ACHN (cell line): Measurements from ENCODE around the gene DACT3.
A peak's percentile ranks its signal among the peaks of the same experiment; 100 is the strongest.

Source experiments
- DNase-seq: peaks from one replicate; pipeline ENCODE4 v3.0.0-alpha.2; 2015
- in situ Hi-C: cut with HindIII; loops from 2 replicates; pipeline ENCODE4 v1.10.0; 2017; ENCODE audit warnings: low sequenced_read_pairs, low pct_ligation_motif_present, low pct_unique_long_range_greater_than_20kb

Gene DACT3

GRCh38 chr19:46605356-46605821 is 55.6 kb downstream of the DACT3 start:
- no peak for DNase-seq
- in situ Hi-C loops, result no loop called here

GRCh38 chr19:46604781-46605355 is 56.1 kb downstream of the DACT3 start:
- in situ Hi-C loops, result no loop called here
- no peak for DNase-seq

DNA sequence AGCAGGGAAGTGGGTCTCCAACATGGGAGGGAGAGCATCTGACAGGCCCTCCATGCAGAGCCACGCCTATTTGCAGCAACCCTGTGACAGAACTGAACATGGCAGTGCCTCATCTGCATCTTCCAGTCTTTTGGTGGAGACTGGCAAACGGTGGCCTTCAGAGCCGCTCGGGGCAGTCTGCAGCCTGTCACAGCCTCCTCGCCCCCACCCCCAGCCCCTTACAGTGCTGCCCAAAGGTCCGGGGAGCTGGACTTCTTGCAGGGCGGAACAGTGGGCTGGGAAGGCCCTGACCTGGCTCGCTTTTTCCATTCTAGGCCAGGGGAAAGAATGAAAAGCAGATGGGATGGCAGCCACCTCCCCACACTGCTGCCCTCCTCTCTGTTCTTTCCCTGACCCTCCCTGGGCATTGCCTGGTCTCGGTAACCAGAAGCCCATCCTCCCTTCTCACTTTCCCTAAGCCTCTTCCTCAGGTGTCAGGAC is 57.2 kb downstream of the DACT3 start:
- in situ Hi-C loops, result no loop called here
- no peak for DNase-seq

DNA sequence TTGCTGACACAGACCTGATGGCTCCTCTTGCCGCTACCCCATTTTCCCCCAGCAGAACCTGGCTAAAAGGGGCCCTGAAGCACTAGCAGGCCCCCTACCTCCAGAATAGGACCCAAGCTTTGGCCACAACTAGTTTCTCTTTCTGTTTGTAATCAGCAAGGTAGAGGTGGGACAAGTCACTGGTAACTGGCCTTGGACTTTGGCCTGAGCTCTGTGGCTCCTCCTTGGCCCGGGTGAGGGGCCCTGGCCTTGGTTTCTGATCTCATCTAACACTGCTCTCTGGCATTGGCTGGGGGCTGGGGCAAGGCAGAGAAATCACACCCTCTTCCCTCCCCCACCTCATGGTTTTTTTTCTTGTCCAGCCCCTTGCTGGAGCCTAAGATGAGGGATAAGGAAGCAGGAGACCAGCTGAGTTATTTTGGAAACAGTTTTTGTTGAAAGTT is 57.8 kb downstream of the DACT3 start:
- no peak for DNase-seq
- in situ Hi-C loops, result no loop called here

DNA sequence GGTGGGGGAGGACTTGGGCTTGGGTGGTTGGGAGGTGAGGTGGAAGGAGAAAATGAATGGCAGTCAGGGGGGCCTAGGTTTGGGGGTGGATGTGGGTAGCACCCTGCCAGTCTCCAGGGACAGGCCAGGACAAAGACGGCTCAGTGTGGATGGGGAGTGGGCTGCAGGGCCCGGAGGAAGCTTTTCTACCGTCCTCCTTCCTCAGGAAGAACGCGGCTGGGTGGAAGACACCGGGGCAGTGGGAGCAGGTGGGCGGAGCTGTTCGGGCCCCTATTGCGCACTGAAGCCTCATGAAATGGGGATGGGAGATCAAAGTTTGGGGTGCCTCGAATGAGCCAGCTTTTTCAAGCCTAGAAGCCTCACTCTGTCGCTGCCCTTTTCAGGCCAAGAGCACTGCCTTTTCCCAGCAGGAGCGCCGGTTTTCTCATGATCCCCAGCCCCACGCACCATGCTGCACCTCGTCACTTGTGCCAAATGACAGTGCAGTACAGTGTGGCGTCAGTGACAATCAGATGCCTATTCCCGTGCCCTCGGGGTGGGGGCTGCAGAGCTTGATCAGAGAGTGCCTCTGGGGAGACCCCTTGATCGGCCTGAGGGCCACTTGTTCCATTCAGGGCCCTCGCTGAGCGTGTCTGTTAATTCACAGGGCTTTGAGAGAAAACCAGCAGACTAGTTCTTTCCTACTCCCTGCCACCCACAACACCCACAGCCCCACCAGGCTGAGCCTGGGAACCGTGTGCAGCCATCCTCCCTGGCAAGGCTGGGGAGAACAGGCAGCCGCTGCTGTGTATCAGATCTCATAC is 58.4 kb downstream of the DACT3 start:
- in situ Hi-C loops, result no loop called here
- no peak for DNase-seq

DNA sequence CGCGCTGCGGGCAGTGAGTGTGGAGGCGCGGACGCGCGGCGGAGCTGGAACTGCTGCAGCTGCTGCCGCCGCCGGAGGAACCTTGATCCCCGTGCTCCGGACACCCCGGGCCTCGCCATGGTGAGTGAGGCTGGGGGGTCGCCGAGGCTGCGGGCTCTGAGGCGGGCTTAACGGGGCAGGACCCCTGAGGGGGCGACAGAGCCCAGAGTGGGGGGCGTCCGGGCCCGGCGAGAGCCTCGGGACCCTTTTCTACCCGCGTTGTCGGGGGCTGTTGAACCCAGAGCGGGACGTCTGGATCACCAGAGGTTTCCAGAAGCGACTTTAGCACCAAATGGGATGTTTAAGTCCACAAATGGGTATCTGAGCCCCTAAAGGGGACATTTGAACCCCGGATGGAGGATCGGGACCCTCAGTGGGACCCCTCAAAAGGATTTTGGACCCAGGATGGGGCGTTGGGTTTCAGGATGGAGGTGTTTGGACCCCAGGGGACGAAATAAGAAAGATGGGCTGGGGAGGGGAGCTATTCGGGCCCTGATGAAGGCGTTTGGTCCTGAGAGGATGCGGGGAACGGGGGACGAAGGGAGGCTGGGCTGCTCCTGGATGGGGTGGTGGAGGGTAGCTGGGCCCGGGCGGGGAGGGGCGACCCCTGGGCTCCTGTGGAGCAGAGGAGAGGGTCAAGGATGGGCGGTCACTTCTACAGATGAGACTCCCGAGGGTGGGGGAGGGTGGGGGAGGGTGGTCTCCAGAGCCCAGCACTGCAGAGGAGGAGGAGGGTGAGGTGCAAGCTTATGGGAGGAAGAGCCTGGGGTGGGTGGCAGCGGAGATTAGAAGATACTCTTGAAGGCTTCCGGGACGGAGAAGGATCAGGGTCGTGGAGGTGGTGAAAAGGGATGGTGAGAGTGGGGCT is 59.4 kb downstream of the DACT3 start, which contains the start of gene CALM3:
TSS of gene CALM3 (plus strand) at position 13 of the 907 bp plus-strand sequence. CDS start at position 118, 105 bp downstream.
- no peak for DNase-seq
- in situ Hi-C loops, result no loop called here

GRCh38 chr19:46600384-46601317 is 60.3 kb downstream of the DACT3 start:
- in situ Hi-C loops, result no loop called here

GRCh38 chr19:46599716-46600373 is 61.1 kb downstream of the DACT3 start:
- no peak for DNase-seq

More at GRCh38 chr19:46600384-46601317, 60.3 kb downstream of the DACT3 start:
- peak; percentile 94 for DNase-seq

DNA sequence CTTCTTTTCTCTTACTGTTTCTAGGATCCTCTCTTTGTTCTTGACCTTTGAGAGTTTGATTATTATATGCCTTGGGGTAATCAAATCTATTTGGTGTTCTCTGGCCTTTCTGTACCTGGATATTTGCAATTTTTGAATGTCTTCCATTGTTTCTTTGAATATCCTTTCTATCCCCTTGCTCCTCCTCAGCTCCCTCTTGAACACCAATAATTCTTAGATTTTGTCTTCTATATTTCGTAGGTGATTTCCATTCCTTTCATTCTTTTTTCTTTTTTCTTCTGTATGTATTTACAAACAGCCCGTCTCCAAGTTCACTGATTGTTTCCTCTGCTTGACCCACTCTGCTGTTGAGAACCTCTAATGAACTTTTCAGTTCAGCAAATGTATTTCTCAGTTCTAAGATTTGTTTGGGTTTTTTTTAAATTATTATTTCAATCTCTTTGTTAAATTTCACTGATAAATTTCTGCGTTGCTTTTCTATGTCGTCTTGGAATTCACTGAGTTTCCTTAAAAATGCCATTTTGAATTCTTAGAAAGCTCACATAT is 62.5 kb downstream of the DACT3 start:
- in situ Hi-C loops, result no loop called here
- no peak for DNase-seq

More at GRCh38 chr19:46599716-46600373, 61.1 kb downstream of the DACT3 start:
- in situ Hi-C loops, result no loop called here
